ENCODE measurements around the gene MIEN1.
A peak's percentile ranks its signal among the peaks of the same experiment; 100 is the strongest.
"Not testable (repeated sequence)": the region's sequence is repeated elsewhere in the genome, so short reads cannot be mapped to it uniquely, and the experiment has no call there.

The MIEN1 gene

GRCh38 chr17:39700148-39700987, 30.0 kb downstream of the MIEN1 start:
- Histone ChIP-seq H3K4me1 (peaks cover 0 to 54% (median 39%) of the 10 kb centered on the region in 4 donors), H3K27me3 (no peaks in the 10 kb centered on the region), H3K27ac (peak overlapping the region; percentile 93 to 98), H3K36me3 (no peaks in the 10 kb centered on the region), H3K4me3 (peak overlapping the region; percentile 78 to 100), H3K9me3 (no peaks in the 10 kb centered on the region)
- intact Hi-C loops (cut with DNase I; ENCODE audit: low total_unique reads): no loop called here
- TF ChIP-seq CTCF (IDR thresholded peaks at IDR 0.05): no peak
- DNase-seq: peak in 1 of 2 donors; percentile 69

GRCh38 chr17:39699818-39700147, 30.5 kb downstream of the MIEN1 start, which contains the start of gene ERBB2:
ERBB2 (plus strand) TSS chr17:39700064; CDS start chr17:39700239, 175 bp downstream.
- peak; percentile 81 to 93 for DNase-seq
- H3K4me1 ChIP-seq: peaks cover 0 to 48% (median 34%) of the 10 kb centered on the region in 4 donors
- no peaks in the 10 kb centered on the region for H3K9me3 ChIP-seq
- peak within 1 kb of the TSS; percentile 78 to 100 for H3K4me3 ChIP-seq
- TF ChIP-seq CTCF (IDR thresholded peaks at IDR 0.05): no peak
- no peaks in the 10 kb centered on the region for H3K36me3 ChIP-seq
- intact Hi-C loops (cut with DNase I; ENCODE audit: low total_unique reads): no loop called here
- H3K27me3 ChIP-seq: no peaks in the 10 kb centered on the region
- H3K27ac ChIP-seq: peak within 1 kb of the TSS; percentile 93 to 98

- intact Hi-C loops (cut with DNase I; ENCODE audit: low total_unique reads); H3K27me3 ChIP-seq; DNase-seq; H3K36me3 ChIP-seq; H3K9me3 ChIP-seq: not testable (repeated sequence)
- peaks cover 0 to 43% (median 29%) of the 10 kb centered on the region in 4 donors for H3K4me1 ChIP-seq
- peak overlapping the region; percentile 93 to 98 for H3K27ac ChIP-seq
- peak overlapping the region; percentile 78 to 100 for H3K4me3 ChIP-seq
Measured at GRCh38 chr17:39699157-39699817, 31.0 kb downstream of the MIEN1 start.

- peaks cover 0 to 31% (median 22%) of the 10 kb centered on the region in 4 donors for H3K4me1 ChIP-seq
- no peak overlapping the region for H3K27ac ChIP-seq
- DNase-seq: no peak
- no peaks in the 10 kb centered on the region for H3K27me3 ChIP-seq
- no peaks in the 10 kb centered on the region for H3K9me3 ChIP-seq
- no peak for TF ChIP-seq CTCF (IDR thresholded peaks at IDR 0.05)
- H3K4me3 ChIP-seq: no peak overlapping the region
- intact Hi-C loops (cut with DNase I; ENCODE audit: low total_unique reads): no loop called here
- H3K36me3 ChIP-seq: no peaks in the 10 kb centered on the region
Measured at GRCh38 chr17:39697961-39698360, 32.4 kb downstream of the MIEN1 start.

GRCh38 chr17:39696731-39697130, 33.6 kb downstream of the MIEN1 start:
- DNase-seq: no peak
- TF ChIP-seq CTCF (IDR thresholded peaks at IDR 0.05): no peak
- intact Hi-C loops (cut with DNase I; ENCODE audit: low total_unique reads): no loop called here
- H3K4me1 ChIP-seq: peaks cover 0 to 19% (median 12%) of the 10 kb centered on the region in 4 donors
- no peak overlapping the region for H3K4me3 ChIP-seq
- H3K27ac ChIP-seq: no peak overlapping the region
- no peaks in the 10 kb centered on the region for H3K9me3 ChIP-seq
- no peaks in the 10 kb centered on the region for H3K36me3 ChIP-seq
- no peaks in the 10 kb centered on the region for H3K27me3 ChIP-seq

GRCh38 chr17:39695089-39695474, 35.2 kb downstream of the MIEN1 start:
- no peak overlapping the region for H3K27ac ChIP-seq
- H3K36me3 ChIP-seq: no peaks in the 10 kb centered on the region
- peaks cover 0 to 9% (median 3%) of the 10 kb centered on the region in 4 donors for H3K4me1 ChIP-seq
- no peaks in the 10 kb centered on the region for H3K9me3 ChIP-seq
- no peak for TF ChIP-seq CTCF (IDR thresholded peaks at IDR 0.05)
- intact Hi-C loops (cut with DNase I; ENCODE audit: low total_unique reads): no loop called here
- H3K27me3 ChIP-seq: no peaks in the 10 kb centered on the region
- no peak for DNase-seq
- H3K4me3 ChIP-seq: no peak overlapping the region

All from tibial artery (tissue), 4 donors.